ENCODE data around the gene EDRF1. TPM values are rescaled to one million over a fixed set of nuclear protein-coding genes. Genes with fewer than 3 reads are reported as not detected.

EDRF1 gene
- total RNA-seq, 1 experiment from 2014 or later, result 49.2 TPM

DNA sequence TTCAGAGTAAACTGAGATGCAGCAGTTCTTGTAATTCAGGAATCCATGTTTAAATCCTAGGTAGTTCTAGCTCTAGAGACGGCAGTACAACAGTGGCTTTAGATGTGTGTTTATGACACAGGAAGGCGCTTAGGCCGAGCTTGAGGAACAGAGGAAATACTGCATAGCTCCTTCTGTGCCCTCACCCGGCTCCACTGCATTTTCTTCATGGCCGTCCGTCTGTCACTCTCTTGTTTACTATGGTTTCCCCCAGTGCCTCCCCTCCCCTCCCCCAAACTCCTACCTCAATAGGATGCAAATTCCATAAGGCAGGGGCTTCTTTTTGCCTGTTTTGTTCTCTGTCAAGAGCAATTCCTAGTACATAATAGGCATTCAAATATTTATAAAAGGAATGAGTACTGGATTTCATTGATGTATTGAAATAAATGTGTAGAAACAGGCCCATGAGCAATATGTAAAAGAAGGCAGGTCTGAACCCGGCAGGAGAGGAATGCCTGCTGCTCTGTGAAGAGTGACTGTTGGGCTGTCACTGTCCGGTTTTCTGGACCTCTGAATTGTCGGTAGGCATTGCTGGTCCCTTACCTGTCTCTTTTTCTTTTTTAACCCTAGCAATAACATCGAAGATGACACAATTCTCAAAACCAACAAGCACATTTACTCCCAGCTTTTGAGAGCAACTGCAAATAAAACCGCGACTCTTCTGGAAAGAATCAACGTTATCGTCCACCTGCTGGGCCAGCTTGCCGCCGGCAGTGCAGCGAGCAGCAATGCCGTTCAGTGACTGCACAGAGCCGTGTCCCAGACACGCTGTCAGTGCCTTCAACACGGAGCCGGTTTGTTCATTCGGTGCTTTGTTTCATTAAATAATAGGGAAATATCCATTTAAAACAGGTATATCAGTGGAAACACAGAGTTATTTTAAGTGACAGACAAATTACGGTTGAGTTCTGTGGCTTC lies 43.5 kb downstream of the EDRF1 start:
- Histone ChIP-seq H3K9me3 (ENCODE audit: control insufficient read depth in 1 of 2, insufficient read depth in 1 of 2, low read depth in 1 of 2, low read length in 2 of 2) (no peaks in the 10 kb centered on the region), H3K9ac (ENCODE audit: low read length) (no peak overlapping the region), H4K20me1 (ENCODE audit: insufficient read depth) (no peaks in the 10 kb centered on the region), H3K4me3 (replicated peaks in 1 of 2; ENCODE audit: low read depth in 1 of 2, low read length in 2 of 2) (no peak overlapping the region), H3K4me2 (ENCODE audit: low read length) (no peak overlapping the region), H3K27me3 (ENCODE audit: insufficient read depth, low read length) (no peaks in the 10 kb centered on the region), H3K4me1 (ENCODE audit: control insufficient read depth in 1 of 2, insufficient read depth in 2 of 2, low read length in 2 of 2) (no peaks in the 10 kb centered on the region), H3K9me2 (ENCODE audit: insufficient read depth) (no peaks in the 10 kb centered on the region), H2AFZ (ENCODE audit: low read depth, low read length, poor library complexity, severe bottlenecking) (no peak overlapping the region), H3K79me2 (ENCODE audit: insufficient read depth, low read length) (no peaks in the 10 kb centered on the region), H3K36me3 (ENCODE audit: control insufficient read depth in 1 of 2, insufficient read depth in 2 of 2, low read length in 2 of 2) (peaks cover 42 to 63% of the 10 kb centered on the region in 2 experiments), H3K27ac (ENCODE audit: low read depth, low read length) (no peak overlapping the region)
- TF ChIP-seq RAD21 (IDR thresholded peaks at IDR 0.05; ENCODE audit: low read depth), result no peak
- TF ChIP-seq SIN3A (IDR thresholded peaks at IDR 0.05; ENCODE audit: low read depth), result no peak
- TF ChIP-seq JUND (IDR thresholded peaks at IDR 0.05), result no peak
- no peak for TF ChIP-seq FOSL1 (IDR thresholded peaks at IDR 0.05; ENCODE audit: low read depth)
- no peak for TF ChIP-seq SRF (IDR thresholded peaks at IDR 0.05; ENCODE audit: low read depth)
- TF ChIP-seq TCF7L2 (IDR thresholded peaks at IDR 0.05; ENCODE audit: borderline replicate concordance, extremely low read depth, insufficient read depth, insufficient read length), result no peak
- TF ChIP-seq, protein P1, sequence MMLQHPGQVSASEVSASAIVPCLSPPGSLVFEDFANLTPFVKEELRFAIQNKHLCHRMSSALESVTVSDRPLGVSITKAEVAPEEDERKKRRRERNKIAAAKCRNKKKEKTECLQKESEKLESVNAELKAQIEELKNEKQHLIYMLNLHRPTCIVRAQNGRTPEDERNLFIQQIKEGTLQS (IDR thresholded peaks at IDR 0.05), result no peak
- TF ChIP-seq, protein P2, sequence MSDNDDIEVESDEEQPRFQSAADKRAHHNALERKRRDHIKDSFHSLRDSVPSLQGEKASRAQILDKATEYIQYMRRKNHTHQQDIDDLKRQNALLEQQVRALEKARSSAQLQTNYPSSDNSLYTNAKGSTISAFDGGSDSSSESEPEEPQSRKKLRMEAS (IDR thresholded peaks at IDR 0.05), result no peak
- no peak for TF ChIP-seq POLR2AphosphoS5 (IDR thresholded peaks at IDR 0.05; ENCODE audit: low read depth, low read length)
- TF ChIP-seq CEBPB (IDR thresholded peaks at IDR 0.05; ENCODE audit: low read depth), result no peak
- no peak for TF ChIP-seq EGR1 (IDR thresholded peaks at IDR 0.05; ENCODE audit: low read depth)
- CTCF ChIA-PET, result no interaction called here
- DNase-seq (ENCODE audit: low read depth, low spot score) (no peak), ATAC-seq (no peak)
- RAD21 ChIA-PET (ENCODE audit: low non-redundant PET in 1 of 2, low total read pairs in 2 of 2, uncharacterized antibody in 2 of 2, unreplicated experiment in 2 of 2), result no interaction called here
- intact Hi-C loops (cut with micrococcal nuclease), result no loop called here
- BruUV-seq (replicated peaks), result no TSS peak
- POLR2A ChIA-PET, result no interaction called here
